HG03175 (cell line): ENCODE data around the gene FCAR.
"Not testable (repeated sequence)": the region's sequence is repeated elsewhere in the genome, so short reads cannot be mapped to it uniquely, and the experiment has no call there.

Experiments
- ATAC-seq: cut with Tn5 transposase; IDR thresholded peaks from one replicate; pipeline ENCODE4 v1.9.1; 2021; ENCODE audit warnings: mild to moderate bottlenecking, moderate library complexity; ENCODE audit not compliant: unreplicated experiment

Gene FCAR

GRCh38 chr19:54893406-54893805 is 19.4 kb downstream of the FCAR start:
- no peak for ATAC-seq

GRCh38 chr19:54894106-54894505 is 20.1 kb downstream of the FCAR start:
- ATAC-seq, result not testable (repeated sequence)

- no peak for ATAC-seq
Measured at GRCh38 chr19:54896036-54896435, 22.0 kb downstream of the FCAR start.

DNA sequence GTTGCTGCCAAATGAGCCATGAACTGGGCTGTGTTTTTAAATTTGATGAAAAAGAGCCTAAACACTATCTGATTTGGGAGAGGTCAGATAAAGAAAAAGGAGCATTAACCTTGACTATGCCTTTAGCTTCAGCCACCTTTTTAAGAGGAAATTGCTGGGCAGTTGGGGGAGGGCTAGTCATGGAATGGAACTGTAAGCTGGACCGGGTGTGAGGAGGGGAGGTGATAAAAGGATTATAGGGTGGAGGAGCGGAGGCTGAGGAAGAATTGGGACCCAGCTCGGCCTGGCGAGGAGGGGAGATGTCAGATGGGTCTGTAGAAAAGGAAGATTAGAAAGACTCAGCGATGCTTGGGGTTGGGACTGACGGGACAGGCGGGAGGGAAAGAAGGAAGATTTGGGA is 24.6 kb downstream of the FCAR start:
- ATAC-seq, result not testable (repeated sequence)

DNA sequence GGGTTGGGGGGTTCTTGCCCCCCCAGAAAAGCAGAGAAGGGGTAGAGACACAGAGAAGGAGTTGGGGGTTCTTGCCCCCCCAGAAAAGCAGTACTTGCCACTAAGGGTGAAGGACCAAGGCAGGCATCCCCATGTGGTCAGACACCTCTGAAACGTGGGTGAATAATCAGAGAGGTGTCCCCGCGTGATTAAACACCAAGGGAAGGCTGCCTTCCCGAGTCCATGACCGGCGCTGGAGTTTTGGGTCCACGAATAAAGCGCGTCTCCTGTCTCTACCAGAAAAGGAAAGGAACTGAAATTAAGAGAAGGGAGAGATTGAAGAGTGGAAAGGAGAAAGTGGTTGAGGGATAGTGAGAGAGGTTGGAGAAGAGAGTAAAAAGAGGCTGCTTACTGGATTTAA is 25.6 kb downstream of the FCAR start:
- ATAC-seq, result not testable (repeated sequence)

DNA sequence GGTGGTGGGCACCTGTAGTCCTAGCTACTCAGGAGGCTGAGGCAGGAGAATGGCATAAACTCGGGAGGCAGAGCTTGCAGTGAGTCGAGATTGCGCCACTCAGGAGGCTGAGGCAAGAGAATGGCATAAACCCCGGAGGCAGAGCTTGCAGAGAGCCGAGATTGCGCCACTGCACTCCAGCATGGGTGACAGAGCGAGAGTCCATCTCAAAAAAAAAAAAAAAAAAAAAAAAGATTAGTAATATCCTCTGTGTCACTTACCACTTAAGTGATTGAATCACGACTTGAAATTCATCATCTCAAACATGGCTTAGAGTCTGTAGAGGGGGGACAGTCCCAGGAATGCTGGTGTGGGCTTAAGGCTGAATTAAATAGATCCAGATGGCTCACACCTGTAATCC is 27.1 kb downstream of the FCAR start:
- not testable (repeated sequence) for ATAC-seq

DNA sequence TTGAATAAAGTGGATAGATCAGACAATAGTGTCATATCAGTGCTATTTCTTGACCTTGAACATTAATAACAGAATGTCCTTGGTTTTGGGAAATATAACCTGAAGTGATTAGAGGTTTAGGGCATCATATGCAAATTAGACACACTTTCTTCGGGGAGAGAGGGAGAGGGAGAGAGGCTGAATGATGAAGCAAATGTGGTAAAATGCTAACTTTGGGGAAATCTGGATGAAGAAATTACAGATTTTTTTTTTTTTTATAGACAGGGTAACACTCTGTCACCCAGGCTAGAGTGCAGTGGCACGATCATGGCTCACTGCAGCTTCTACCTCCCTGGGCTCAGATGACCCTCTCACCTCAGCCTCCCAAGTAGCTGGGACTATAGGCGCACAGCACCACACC is 28.0 kb downstream of the FCAR start:
- ATAC-seq, result no peak

GRCh38 chr19:54903303-54903702 is 29.3 kb downstream of the FCAR start:
- ATAC-seq, result no peak

DNA sequence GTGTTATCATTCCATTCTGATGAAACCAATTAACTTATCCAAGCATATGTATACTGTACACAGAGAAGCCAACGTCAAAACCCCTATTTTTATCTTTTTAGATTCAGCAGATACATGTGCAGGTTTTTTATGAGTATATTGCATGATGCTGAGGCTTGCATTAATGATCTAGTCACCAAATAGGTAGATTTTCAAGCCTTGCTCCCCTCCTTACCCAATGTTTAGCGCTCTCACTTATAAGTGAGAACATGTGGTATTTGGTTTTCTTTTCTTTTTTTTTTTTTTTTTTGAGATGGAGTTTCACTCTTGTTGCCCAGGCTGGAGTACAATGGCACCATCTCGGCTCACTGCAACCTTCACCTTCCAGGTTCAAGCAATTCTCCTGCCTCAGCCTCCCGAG is 30.2 kb downstream of the FCAR start:
- not testable (repeated sequence) for ATAC-seq

DNA sequence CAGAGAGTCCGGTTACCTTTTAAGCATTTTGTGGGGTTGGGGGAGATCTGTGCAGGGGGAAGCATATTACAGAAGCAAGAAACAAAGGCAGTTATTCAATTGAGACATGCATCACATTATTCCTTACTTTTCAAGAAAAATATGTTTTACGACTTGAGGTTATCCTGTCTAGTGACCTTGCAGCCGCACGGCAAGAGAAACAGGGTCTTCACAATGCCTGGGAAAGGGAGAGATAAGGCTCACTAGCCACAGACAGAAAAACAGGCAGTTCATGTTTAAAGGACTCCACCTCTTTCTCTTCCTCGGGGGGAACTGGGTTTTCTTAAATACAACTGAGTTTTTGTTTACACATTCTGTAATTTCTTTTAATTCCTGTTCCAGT is 31.4 kb downstream of the FCAR start:
- ATAC-seq, result no peak

GRCh38 chr19:54905803-54906511 is 31.9 kb downstream of the FCAR start, which contains the start of gene NCR1:
TSS of gene NCR1 (plus strand) at chr19:54906148. CDS start at chr19:54906188, 40 bp downstream.
- ATAC-seq, result no peak

- no peak for ATAC-seq
Measured at GRCh38 chr19:54906819-54907218, 32.8 kb downstream of the FCAR start.

GRCh38 chr19:54907899-54908298 is 33.9 kb downstream of the FCAR start:
- ATAC-seq, result not testable (repeated sequence)

GRCh38 chr19:54916822-54917221 is 42.8 kb downstream of the FCAR start:
- ATAC-seq, result no peak

GRCh38 chr19:54918499-54918898 is 44.5 kb downstream of the FCAR start:
- ATAC-seq, result no peak

DNA sequence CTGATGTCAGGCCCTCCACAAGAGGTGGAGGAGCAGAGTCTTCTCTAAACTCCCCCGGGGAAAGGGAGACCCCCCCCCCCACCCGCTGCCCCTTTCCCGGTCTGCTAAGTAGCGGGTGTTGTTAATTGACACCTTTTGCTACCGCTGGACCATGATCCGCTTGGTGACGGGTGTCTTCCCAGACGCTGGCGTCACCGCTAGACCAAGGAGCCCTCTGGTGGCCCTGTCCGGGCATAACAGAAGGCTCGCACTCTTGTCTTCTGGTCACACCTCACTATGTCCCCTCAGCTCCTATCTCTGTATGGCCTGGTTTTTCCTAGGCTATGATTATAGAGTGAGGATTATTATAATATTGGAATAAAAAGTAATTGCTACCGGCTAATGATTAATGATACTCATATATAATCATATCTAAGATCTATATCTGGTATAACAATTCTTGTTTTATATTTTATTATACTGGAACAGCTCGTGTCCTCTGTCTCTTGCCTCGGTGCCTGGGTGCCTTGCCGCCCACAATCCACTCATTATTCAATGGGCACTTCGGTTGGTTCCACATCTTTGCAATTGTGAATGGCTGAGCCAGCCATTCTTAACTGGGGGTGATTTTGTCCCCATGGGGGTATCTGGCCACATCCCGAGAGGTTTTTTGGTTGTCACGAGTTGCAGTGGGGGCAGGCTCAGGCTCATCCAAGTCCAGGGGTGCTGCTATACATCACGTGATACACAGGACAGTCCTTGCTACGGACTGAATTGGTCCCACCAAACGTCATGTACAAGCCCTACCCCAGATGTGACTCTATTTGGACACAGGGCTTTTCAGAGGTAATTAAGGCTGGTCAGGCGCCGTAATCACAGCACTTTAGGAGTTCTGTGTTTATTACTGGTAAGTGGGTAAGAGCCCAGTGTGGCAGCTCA is 45.9 kb downstream of the FCAR start:
- not testable (repeated sequence) for ATAC-seq

DNA sequence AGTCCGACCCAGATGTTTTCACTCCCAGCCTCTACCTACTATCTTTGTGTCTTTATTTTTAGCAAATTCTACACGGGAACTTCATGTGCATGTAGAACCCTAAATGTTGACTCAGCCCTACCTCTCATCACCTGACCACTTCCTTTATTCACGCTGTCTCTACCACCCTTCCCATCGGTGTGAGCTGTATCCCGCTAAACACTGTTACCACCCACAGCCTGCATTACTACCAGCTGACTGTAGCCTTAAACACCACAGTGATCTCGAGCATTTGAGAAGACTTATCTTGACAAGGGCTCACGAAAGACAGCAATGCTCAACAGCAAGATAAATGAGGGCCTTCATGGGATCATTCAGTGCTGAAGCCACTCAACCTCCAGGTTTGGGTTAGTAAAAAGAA is 47.0 kb downstream of the FCAR start:
- ATAC-seq, result no peak

GRCh38 chr19:54923276-54923675 is 49.2 kb downstream of the FCAR start:
- ATAC-seq, result no peak

DNA sequence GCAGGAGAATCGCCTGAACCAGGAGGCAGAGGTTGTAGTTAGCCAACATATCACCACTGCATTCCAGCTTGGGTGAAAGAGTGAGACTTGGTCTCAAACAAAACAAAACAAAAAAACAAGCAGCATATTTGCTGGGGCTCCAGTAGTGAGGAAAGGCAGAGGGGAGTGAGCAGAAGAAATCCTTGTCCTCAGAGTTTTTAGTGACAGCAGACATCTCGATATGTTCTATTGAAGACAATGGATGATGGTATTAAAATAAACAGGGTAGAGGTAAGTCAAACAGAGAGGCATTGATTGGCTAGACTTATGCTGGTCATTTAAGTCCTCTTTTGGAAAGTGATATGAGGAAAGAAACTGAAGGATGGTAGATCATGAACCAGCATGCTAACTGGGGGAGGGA is 54.3 kb downstream of the FCAR start:
- ATAC-seq, result no peak

- ATAC-seq, result no peak
Measured at GRCh38 chr19:54937926-54938325, 63.9 kb downstream of the FCAR start.

DNA sequence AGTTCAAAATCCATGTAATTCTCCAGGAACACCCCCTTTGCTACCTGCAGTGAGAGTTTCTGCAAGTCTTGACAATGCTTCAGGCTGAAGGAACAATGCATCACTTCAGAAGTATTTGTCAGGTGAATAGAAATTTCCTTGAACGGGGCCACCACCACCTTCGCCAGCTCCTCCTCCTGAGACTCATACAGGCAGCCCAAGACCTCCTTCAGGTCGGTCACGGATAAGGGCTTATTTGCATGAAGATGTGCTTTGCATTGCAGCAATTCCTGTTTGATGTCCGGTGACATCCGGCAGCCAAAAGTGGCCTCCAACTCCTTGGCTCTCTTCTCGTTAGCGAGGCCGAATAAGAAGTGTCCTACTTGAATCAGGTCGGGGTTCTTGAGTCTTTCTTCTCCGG is 64.9 kb downstream of the FCAR start:
- no peak for ATAC-seq

GRCh38 chr19:54939538-54939937 is 65.5 kb downstream of the FCAR start:
- ATAC-seq, result not testable (repeated sequence)
